ENCODE data around the gene MAML3.

- TF ChIP-seq CTCF (IDR thresholded peaks at IDR 0.05): no peak
- TF ChIP-seq POLR2A (IDR thresholded peaks at IDR 0.05): no peak
These were observed 235.0 kb downstream of the MAML3 start for GRCh38 chr4:139919004-139919403.

Measured in transverse colon (tissue), 3 donors.